IMR-90 (cell line): ENCODE measurements around the gene BCAP31. TPM values are rescaled to one million over a fixed set of nuclear protein-coding genes. Genes with fewer than 3 reads are reported as not detected.

ENCODE experiments used
- ATAC-seq: fragments of 200-7000 bp; cut with Tn5 transposase; 2 replicates; pipeline ENCODE4 v1.9.1; 2020; ENCODE audit warnings: low read depth, mild to moderate bottlenecking, moderate library complexity
- BruUV-seq: library from RNA; stranded (reverse); fragments of 400-500 nt; replicated peaks from 2 replicates; lab custom pipeline; 2021; lab: Mats Ljungman, UMichigan
- CTCF ChIA-PET: fragments of 300-600 bp; formaldehyde crosslinking; extraction: SDS; loops from one replicate; lab custom pipeline; 2021; ENCODE audit warnings: antibody characterized with exemption; lab: Yijun Ruan, JAX
- POLR2A ChIA-PET: fragments of 300-600 bp; sonication (Branson Sonifier 250); formaldehyde crosslinking; loops from one replicate; lab custom pipeline; 2022; ENCODE audit warnings: antibody characterized with exemption; ENCODE audit not compliant: unreplicated experiment; lab: Charles Lee
- DNase-seq: peaks from one replicate; pipeline ENCODE4 v3.0.0; 2013
- H2AFZ ChIP-seq: replicated peaks from 2 replicates; pipeline ENCODE3; 2013; ENCODE audit warnings: low read length, mild to moderate bottlenecking; ENCODE audit not compliant: poor library complexity
- H2AK5ac ChIP-seq: 2 replicates; pipeline ENCODE4 v1.6.1; 2013; ENCODE audit warnings: low read depth, low read length, inconsistent platforms
- H2AK9ac ChIP-seq: replicated peaks from 2 replicates; pipeline ENCODE3; 2013; ENCODE audit warnings: mild to moderate bottlenecking, low read depth, low read length, moderate library complexity; ENCODE audit not compliant: poor library complexity
- H2BK120ac ChIP-seq: 2 replicates; pipeline ENCODE4 v1.6.1; 2013; ENCODE audit warnings: low read depth, low read length, inconsistent platforms
- H2BK15ac ChIP-seq: 3 replicates; pipeline ENCODE4 v1.6.1; 2013; ENCODE audit warnings: low read depth, low read length, inconsistent platforms
- H2BK20ac ChIP-seq: 2 replicates; pipeline ENCODE4 v1.6.1; 2013; ENCODE audit warnings: low read depth, mild to moderate bottlenecking, inconsistent platforms, low read length, moderate library complexity
- H2BK5ac ChIP-seq: 2 replicates; pipeline ENCODE4 v1.6.1; 2013; ENCODE audit warnings: mild to moderate bottlenecking, low read depth, low read length, inconsistent platforms; ENCODE audit not compliant: poor library complexity, severe bottlenecking
- H3K14ac ChIP-seq: replicated peaks from 2 replicates; pipeline ENCODE4 v1.6.1; 2013; ENCODE audit warnings: low read depth, low read length, inconsistent platforms
- H3K18ac ChIP-seq: 2 replicates; pipeline ENCODE4 v1.6.1; 2013; ENCODE audit warnings: low read depth, low read length, control low read depth
- H3K23ac ChIP-seq: 2 replicates; pipeline ENCODE4 v1.6.1; 2013; ENCODE audit warnings: low read depth, low read length, inconsistent platforms
- H3K27ac ChIP-seq: 2 replicates; pipeline ENCODE4 v1.5.1; 2013; ENCODE audit warnings: mild to moderate bottlenecking, control low read depth, low read length; ENCODE audit not compliant: insufficient read depth
- H3K27me3 ChIP-seq: 2 replicates; pipeline ENCODE4 v1.6.1; 2013; ENCODE audit warnings: low read length; ENCODE audit not compliant: control insufficient read depth, insufficient read depth
- H3K36me3 ChIP-seq: 2 replicates; pipeline ENCODE4 v1.6.1; 2013; ENCODE audit warnings: low read length, mixed read lengths; ENCODE audit not compliant: control insufficient read depth, insufficient read depth
- H3K4ac ChIP-seq: 2 replicates; pipeline ENCODE4 v1.6.1; 2013; ENCODE audit warnings: low read depth, low read length, inconsistent platforms
- H3K4me1 ChIP-seq: 2 replicates; pipeline ENCODE4 v1.6.1; 2013; ENCODE audit warnings: low read length, mixed read lengths; ENCODE audit not compliant: control insufficient read depth, insufficient read depth
- H3K4me2 ChIP-seq: 2 replicates; pipeline ENCODE4 v1.6.1; 2013; ENCODE audit warnings: low read depth, mild to moderate bottlenecking, control low read depth, low read length, moderate library complexity
- H3K4me3 ChIP-seq: 2 replicates; pipeline ENCODE4 v1.5.1; 2013; ENCODE audit warnings: low read depth, mild to moderate bottlenecking, control low read depth, low read length, moderate library complexity; ENCODE audit not compliant: insufficient read depth
- H3K56ac ChIP-seq: 2 replicates; pipeline ENCODE4 v1.6.1; 2013; ENCODE audit warnings: low read length, inconsistent platforms; ENCODE audit not compliant: insufficient read depth; ENCODE audit errors: extremely low read depth
- H3K79me1 ChIP-seq, 2 experiments: 2 replicates each; pipeline ENCODE4 v1.6.1; 2013; ENCODE audit warnings: low read length in 2 of 2, inconsistent platforms in 1 of 2, low read depth in 1 of 2
- H3K9ac ChIP-seq: 2 replicates; pipeline ENCODE4 v1.6.1; 2013; ENCODE audit warnings: low read depth, low read length, control low read depth
- H3K9me1 ChIP-seq: 2 replicates; pipeline ENCODE4 v1.6.1; 2013; ENCODE audit warnings: low read length, inconsistent platforms; ENCODE audit not compliant: insufficient read depth
- H3K9me3 ChIP-seq: 2 replicates; pipeline ENCODE4 v1.6.1; 2013; ENCODE audit warnings: low read length; ENCODE audit not compliant: control insufficient read depth, insufficient read depth
- H4K20me1 ChIP-seq: 2 replicates; pipeline ENCODE4 v1.6.1; 2013; ENCODE audit warnings: low read length, inconsistent platforms; ENCODE audit not compliant: insufficient read depth
- H4K5ac ChIP-seq: 2 replicates; pipeline ENCODE4 v1.6.1; 2013; ENCODE audit warnings: mild to moderate bottlenecking, low read depth, low read length, control low read depth
- H4K8ac ChIP-seq, 2 experiments: 2 replicates each; pipeline ENCODE4 v1.6.1; 2013; ENCODE audit warnings: low read depth in 2 of 2, low read length in 2 of 2, control low read depth in 1 of 2, inconsistent platforms in 1 of 2
- H4K91ac ChIP-seq: 2 replicates; pipeline ENCODE4 v1.6.1; 2013; ENCODE audit warnings: low read depth, low read length, inconsistent platforms; ENCODE audit not compliant: insufficient read depth
- BHLHE40 ChIP-seq: fragments of 150-350 bp; IDR thresholded peaks from 2 replicates; pipeline ENCODE4 v1.6.1; 2016; ENCODE audit warnings: mild to moderate bottlenecking, low read depth, low read length
- ELK1 ChIP-seq: fragments of 150-350 bp; IDR thresholded peaks from 2 replicates; pipeline ENCODE4 v1.6.1; 2016; ENCODE audit warnings: low read depth, mild to moderate bottlenecking, low read length, moderate library complexity, borderline replicate concordance
- MXI1 ChIP-seq: IDR thresholded peaks from 2 replicates; pipeline ENCODE4 v1.6.1; 2012; ENCODE audit warnings: low read depth, mild to moderate bottlenecking, low read length, moderate library complexity, borderline replicate concordance
- NFE2L2 ChIP-seq: fragments of 150-350 bp; IDR thresholded peaks from 2 replicates; pipeline ENCODE4 v1.6.1; 2016; ENCODE audit warnings: low read depth, mild to moderate bottlenecking, low read length
- POLR2A ChIP-seq: IDR thresholded peaks from 2 replicates; pipeline ENCODE4 v1.6.1; 2012; ENCODE audit warnings: mild to moderate bottlenecking, low read depth, low read length
- RAD21 ChIP-seq: IDR thresholded peaks from 2 replicates; pipeline ENCODE4 v1.6.1; 2012; ENCODE audit warnings: low read length, improper control_type of control experiment
- RCOR1 ChIP-seq: IDR thresholded peaks from 2 replicates; pipeline ENCODE4 v1.6.1; 2012; ENCODE audit warnings: mild to moderate bottlenecking, low read length, improper control_type of control experiment; ENCODE audit not compliant: insufficient replicate concordance
- RFX5 ChIP-seq: IDR thresholded peaks from 2 replicates; pipeline ENCODE4 v1.8.0; 2012; ENCODE audit warnings: low read depth, mild to moderate bottlenecking, low read length, moderate library complexity
- SMC3 ChIP-seq: fragments of 150-350 bp; IDR thresholded peaks from 2 replicates; pipeline ENCODE4 v1.6.1; 2016; ENCODE audit warnings: low read depth, mild to moderate bottlenecking, antibody characterized with exemption, low read length, moderate library complexity
- whole genome bisulfite sequencing, 2 experiments: methylation state at CpG; one replicate each; pipeline versions ENCODE4 v1.1.5 to v1.1.7; 2013; ENCODE audit warnings: missing lambda C conversion rate in 2 of 2; ENCODE audit not compliant: insufficient read length in 1 of 2; ENCODE audit errors: extremely low coverage in 2 of 2; 5-methylcytosine and 5-hydroxymethylcytosine counted together
- dilution Hi-C: fragments of 300-500 bp; cut with HindIII; formaldehyde crosslinking; loops from one replicate; pipeline ENCODE4 v1.14.3; 2018; ENCODE audit warnings: low sequenced_read_pairs; ENCODE audit not compliant: unreplicated experiment
- in situ Hi-C: fragments of 300-500 bp; cut with MboI; formaldehyde crosslinking; loops from 3 replicates; pipeline ENCODE4 v1.14.3; 2019; ENCODE audit warnings: low sequenced_read_pairs, inconsistent platforms, mixed read lengths
- intact Hi-C: fragments of 100-400 bp; cut with micrococcal nuclease; formaldehyde crosslinking; loops from 2 replicates; pipeline ENCODE4 v1.10.0; 2022
- polyA plus RNA-seq, 3 experiments: library from polyadenylated mRNA; depleted of rRNA; stranded (reverse); fragments of >200 nt; gene quantifications; 2 replicates each; pipeline ENCODE4 v1.2.3, GENCODE V29; 2012; ENCODE audit warnings: low replicate concordance in 1 of 3
- total RNA-seq: library from RNA; depleted of rRNA; stranded (reverse); fragments of >200 nt; gene quantifications from 2 replicates; pipeline ENCODE4 v1.2.3, GENCODE V29; 2012

The BCAP31 gene
- total and polyA plus RNA-seq, 2 of the 4 experiments (the other 2 are of a cell fraction): 125 to 244 TPM

GRCh38 chrX:153674219-153674851 is 49.9 kb downstream of the BCAP31 start:
- ChIA-PET CTCF (no interaction called here), POLR2A (no interaction called here)
- Histone ChIP-seq H2AK9ac (no peak overlapping the region), H2BK120ac (no peak overlapping the region), H3K79me1 (no peaks in the 10 kb centered on the region), H2BK5ac (no peak overlapping the region), H3K27me3 (peaks cover 24% of the 10 kb centered on the region), H3K27ac (no peak overlapping the region), H3K9me3 (peaks cover 4% of the 10 kb centered on the region; the same call in 1 of the 2 replicates), H4K8ac (no peak overlapping the region), H2AK5ac (no peak overlapping the region), H3K36me3 (no peaks in the 10 kb centered on the region), H3K56ac (no peak overlapping the region), H3K14ac (no peak overlapping the region), H3K23ac (no peak overlapping the region), H2BK20ac (no peak overlapping the region), H4K91ac (no peak overlapping the region), H3K18ac (no peak overlapping the region), H3K4me1 (no peaks in the 10 kb centered on the region), H2BK15ac (no peak overlapping the region), H2AFZ (no peak overlapping the region), H3K9ac (no peak overlapping the region), H3K9me1 (no peaks in the 10 kb centered on the region), H4K20me1 (no peaks in the 10 kb centered on the region), H3K4me2 (no peak overlapping the region), H3K4ac (no peak overlapping the region), H4K5ac (no peak overlapping the region), H3K4me3 (no peak overlapping the region)
- dilution Hi-C loops (no loop called here), intact Hi-C loops (no loop called here), in situ Hi-C loops (loop anchor here (25.0 kb wide), 1 partner anchor 712 kb away; no protein-coding TSS in a partner anchor)
- ATAC-seq (no peak), DNase-seq (no peak)
- no TSS peak for BruUV-seq
- 63% methylated on average over 21 of the region's 27 CpGs; no CpG with 5 or more reads in 1 of the 2 experiments for WGBS, 2 experiments
- TF ChIP-seq POLR2A (no peak), RFX5 (no peak), RAD21 (no peak), BHLHE40 (no peak), NFE2L2 (no peak), RCOR1 (no peak), MXI1 (no peak), ELK1 (no peak), SMC3 (no peak)
